Pancreas (tissue), 10 donors: ENCODE results near the gene ALDH1L2. TPM values are rescaled to one million over a fixed set of nuclear protein-coding genes. Genes with fewer than 3 reads are reported as not detected.

Experiments
- ATAC-seq, 4 donors: fragments of 200-7000 bp; cut with Tn5 transposase; one replicate each; pipeline versions ENCODE4 v1.8.0 to v1.9.1; 2020; ENCODE audit warnings: mild to moderate bottlenecking in 4 of 4, moderate library complexity in 4 of 4
- DNase-seq, 6 donors: peaks; one replicate each; pipeline ENCODE4 v3.0.0-alpha.2; 2020
- FAIRE-seq: peaks from 2 replicates; lab custom pipeline; 2012; peaks lifted over from hg19 to GRCh38; lab: Jason Lieb, UNC
- H3K27ac ChIP-seq, 4 donors: fragments of 200-600 bp; sonication (generic); 1 replicate in 3 of 4; 2 replicates in 1 of 4; pipeline versions ENCODE4 v1.5.0 to v1.8.0; 2020
- H3K27me3 ChIP-seq, 4 donors: fragments of 200-600 bp; one replicate each; pipeline ENCODE4 v1.8.0; 2021
- H3K36me3 ChIP-seq, 3 donors: fragments of 200-600 bp; sonication (generic) in 1 of 3; one replicate each; pipeline versions ENCODE4 v1.5.0 to v1.8.0; 2020 to 2021
- H3K4me1 ChIP-seq, 3 donors: fragments of 200-600 bp; one replicate each; pipeline ENCODE4 v1.8.0; 2021
- H3K4me3 ChIP-seq, 4 donors: fragments of 200-600 bp; sonication (generic) in 2 of 4; one replicate each; pipeline versions ENCODE4 v1.5.0 to v1.8.0; 2020 to 2021
- H3K9me3 ChIP-seq, 4 donors: fragments of 200-600 bp; one replicate each; pipeline ENCODE4 v1.8.0; 2021
- WGBS, 2 donors: extraction: QIAGEN DNeasy Blood & Tissue Kit; methylation state at CpG; one replicate each; pipeline ENCODE4 v1.1.7; 2013; 5-methylcytosine and 5-hydroxymethylcytosine counted together
- intact Hi-C, 3 donors: fragments of 100-400 bp; cut with DNase I; formaldehyde crosslinking; loops; one replicate each; pipeline versions ENCODE4 v1.11.1 to v1.14.2; 2022
- polyA plus RNA-seq, 2 donors: library from polyadenylated mRNA; stranded (reverse); fragments of 200-250 nt; gene quantifications; one replicate each; pipeline ENCODE4 v1.2.3, GENCODE V29; 2013
- total RNA-seq, 6 donors: library from RNA; stranded (reverse); fragmentation: NEBNext Ultra II Directional in 4 of 6; extraction: Animal tissue kit (Norgen Biotek cat#: 25700) in 4 of 6; gene quantifications; one replicate each; pipeline versions ENCODE4 v1.2.1 to v1.2.4, GENCODE V29; 2021 to 2023
- TF ChIP-seq, protein P1 (sequence below), 4 donors: fragments of 200-600 bp; sonication (generic) in 3 of 4; IDR thresholded peaks; one replicate each; pipeline versions ENCODE4 v1.5.0 to v1.8.0; 2021; ENCODE audit warnings: antibody characterized with exemption in 4 of 4
- donor health status: healthy with polysubstance abuse.
- donor health status: DM: no; HTN: no; CAD: no; lungs with moderate emphysema.
- donor health status: DM: no; HTN: no; CAD: no.
- donor health status: control.
- donor health status: control.
- donor health status: Bipolar disorder and iron deficiency.
- donor health status: DM: yes; HTN: yes; CAD: no.
- donor health status: DM: no; HTN: no; CAD: no.
- donor health status: DM: no; HTN: no; CAD: no.
- donor health status: DM: yes; HTN: yes; CAD: no.

The ALDH1L2 gene
- total RNA-seq, result 10 to 100 TPM; 32.2 to 90.9 (median 34.7) TPM
- 1 to 10 TPM; 6.0 TPM for polyA plus RNA-seq

DNA sequence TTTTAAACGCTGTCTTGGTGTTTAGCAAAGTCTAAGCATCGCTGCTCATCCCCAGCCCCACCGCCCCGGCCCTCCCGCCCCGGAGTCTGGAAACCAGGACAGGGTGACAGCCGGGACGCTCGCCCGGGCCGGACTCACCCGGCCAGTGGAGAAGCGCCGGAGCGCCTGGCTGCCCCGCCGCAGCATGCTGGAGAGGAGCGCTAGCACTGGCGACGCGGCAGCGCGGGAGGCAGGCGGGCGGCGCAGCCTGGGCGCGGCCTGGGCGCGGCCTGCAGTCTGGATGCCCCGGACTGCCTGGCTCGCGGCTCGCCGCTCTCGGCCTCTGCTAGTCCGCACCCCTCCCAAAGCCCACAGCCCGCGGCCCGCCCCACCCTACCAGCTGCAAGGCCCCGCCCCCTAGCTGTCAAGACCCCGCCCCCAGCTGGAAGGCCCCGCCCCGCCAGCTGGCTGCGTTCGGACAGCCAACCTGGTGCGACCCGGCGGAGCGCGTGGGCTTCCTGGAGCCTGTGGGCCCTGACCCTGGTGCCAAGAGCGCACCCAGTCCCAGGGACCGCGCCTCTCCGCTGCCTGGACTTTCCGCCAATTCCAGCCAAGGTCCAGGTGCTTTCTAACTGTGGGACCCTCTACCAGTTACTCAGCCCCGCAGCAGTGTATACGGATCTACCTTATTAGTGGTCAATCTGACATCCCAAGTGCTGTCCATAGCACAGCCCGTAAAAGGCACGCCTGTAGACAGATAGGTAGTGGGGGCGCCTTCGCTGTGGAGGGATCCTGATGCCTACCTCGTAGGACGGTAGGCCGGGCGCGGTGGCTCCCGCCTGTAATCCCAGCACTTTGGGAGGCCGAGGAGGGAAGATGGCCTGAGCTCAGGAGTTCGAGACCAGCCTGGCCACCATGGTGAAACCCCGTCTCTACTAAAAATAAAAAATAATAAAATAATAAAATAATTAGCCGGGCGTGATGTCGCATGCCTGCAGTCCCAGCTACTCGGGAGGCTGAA lies at the start of gene ALDH1L2:
Gene ALDH1L2 (minus strand): TSS at position 208 of the 1,000 bp plus-strand sequence. CDS start 22 bp downstream, at position 186.
- peak within 1 kb of the TSS; percentile 67 to 71 (median 70) for H3K27ac ChIP-seq
- TF ChIP-seq, protein P1, sequence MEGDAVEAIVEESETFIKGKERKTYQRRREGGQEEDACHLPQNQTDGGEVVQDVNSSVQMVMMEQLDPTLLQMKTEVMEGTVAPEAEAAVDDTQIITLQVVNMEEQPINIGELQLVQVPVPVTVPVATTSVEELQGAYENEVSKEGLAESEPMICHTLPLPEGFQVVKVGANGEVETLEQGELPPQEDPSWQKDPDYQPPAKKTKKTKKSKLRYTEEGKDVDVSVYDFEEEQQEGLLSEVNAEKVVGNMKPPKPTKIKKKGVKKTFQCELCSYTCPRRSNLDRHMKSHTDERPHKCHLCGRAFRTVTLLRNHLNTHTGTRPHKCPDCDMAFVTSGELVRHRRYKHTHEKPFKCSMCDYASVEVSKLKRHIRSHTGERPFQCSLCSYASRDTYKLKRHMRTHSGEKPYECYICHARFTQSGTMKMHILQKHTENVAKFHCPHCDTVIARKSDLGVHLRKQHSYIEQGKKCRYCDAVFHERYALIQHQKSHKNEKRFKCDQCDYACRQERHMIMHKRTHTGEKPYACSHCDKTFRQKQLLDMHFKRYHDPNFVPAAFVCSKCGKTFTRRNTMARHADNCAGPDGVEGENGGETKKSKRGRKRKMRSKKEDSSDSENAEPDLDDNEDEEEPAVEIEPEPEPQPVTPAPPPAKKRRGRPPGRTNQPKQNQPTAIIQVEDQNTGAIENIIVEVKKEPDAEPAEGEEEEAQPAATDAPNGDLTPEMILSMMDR (IDR thresholded peaks at IDR 0.05), result no peak

DNA sequence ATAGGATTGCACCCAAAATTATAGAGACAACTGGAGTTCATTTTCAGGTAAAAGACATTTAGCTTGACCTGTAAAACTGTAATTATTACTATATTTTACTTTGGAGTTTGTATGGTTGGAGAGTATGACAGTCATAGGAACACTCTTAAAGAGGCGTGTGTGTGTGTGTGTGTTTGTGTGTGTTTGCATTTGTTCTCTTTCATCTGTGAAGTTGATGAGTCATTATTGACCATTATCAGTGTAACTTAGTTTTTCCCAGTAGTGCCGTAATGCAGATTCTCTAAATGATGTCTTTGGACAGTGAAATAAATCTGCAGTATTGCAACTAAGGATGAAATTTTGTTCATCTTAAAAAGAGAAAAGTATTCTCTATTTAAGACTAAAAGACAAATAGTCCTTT lies 36.3 kb upstream of the ALDH1L2 start:
- ATAC-seq (peak in 1 of 4 donors; percentile 37), DNase-seq (no peak), FAIRE-seq (no peak)
- no peaks in the 10 kb centered on the region for H3K4me1 ChIP-seq
- no peak overlapping the region for H3K4me3 ChIP-seq
- intact Hi-C loops, result no loop called here
- H3K9me3 ChIP-seq, result no peaks in the 10 kb centered on the region
- H3K27me3 ChIP-seq, result no peaks in the 10 kb centered on the region
- no peak overlapping the region for H3K27ac ChIP-seq
- H3K36me3 ChIP-seq, result peaks cover 3 to 78% (median 32%) of the 10 kb centered on the region in 3 donors
- TF ChIP-seq, protein P1 (IDR thresholded peaks at IDR 0.05), result no peak
- 79 to 89% methylated on average over 2 of the region's 2 CpGs for WGBS, 2 donors

More for the DNA sequence above, at the start of gene ALDH1L2:
- Histone ChIP-seq H3K4me1 (peaks cover 0 to 11% (median 0%) of the 10 kb centered on the region in 3 donors), H3K9me3 (no peaks in the 10 kb centered on the region), H3K27me3 (no peaks in the 10 kb centered on the region), H3K36me3 (no peaks in the 10 kb centered on the region), H3K4me3 (peak within 1 kb of the TSS; percentile 44 to 80 (median 68))
- intact Hi-C loops, result no loop called here
- peak; percentile 91 to 98 (median 95) for DNase-seq
- peak; percentile 91 to 96 (median 95) for ATAC-seq
- no peak for FAIRE-seq
- 23% methylated on average over 75 of the region's 75 CpGs for WGBS, 2 donors

DNA sequence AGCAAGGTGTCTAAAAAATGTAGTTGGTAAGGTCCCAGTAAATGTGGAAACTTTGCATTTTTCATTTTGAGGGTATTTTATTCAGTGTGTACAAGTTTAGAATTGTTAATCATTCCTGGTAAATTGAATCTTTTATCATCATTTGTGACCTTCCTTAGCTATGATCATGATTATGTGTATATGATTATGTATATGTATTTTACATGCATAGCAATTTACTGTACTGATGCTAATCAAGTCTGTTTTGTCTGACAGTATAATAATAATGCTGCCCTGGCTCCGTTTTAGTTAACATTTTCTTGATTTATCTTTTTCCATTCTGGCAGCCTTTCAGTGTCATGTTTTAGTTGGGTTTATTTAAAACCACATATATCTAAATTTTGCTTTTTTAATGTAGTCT lies 32.7 kb upstream of the ALDH1L2 start:
- Histone ChIP-seq H3K9me3 (no peaks in the 10 kb centered on the region), H3K4me1 (no peaks in the 10 kb centered on the region), H3K27me3 (no peaks in the 10 kb centered on the region), H3K4me3 (no peak overlapping the region), H3K27ac (no peak overlapping the region), H3K36me3 (peaks cover 0 to 65% (median 32%) of the 10 kb centered on the region in 3 donors)
- FAIRE-seq (no peak), ATAC-seq (no peak), DNase-seq (no peak)
- intact Hi-C loops, result no loop called here
- TF ChIP-seq, protein P1 (IDR thresholded peaks at IDR 0.05), result no peak
- 67 to 83% methylated on average over 1 of the region's 1 CpG for WGBS, 2 donors

DNA sequence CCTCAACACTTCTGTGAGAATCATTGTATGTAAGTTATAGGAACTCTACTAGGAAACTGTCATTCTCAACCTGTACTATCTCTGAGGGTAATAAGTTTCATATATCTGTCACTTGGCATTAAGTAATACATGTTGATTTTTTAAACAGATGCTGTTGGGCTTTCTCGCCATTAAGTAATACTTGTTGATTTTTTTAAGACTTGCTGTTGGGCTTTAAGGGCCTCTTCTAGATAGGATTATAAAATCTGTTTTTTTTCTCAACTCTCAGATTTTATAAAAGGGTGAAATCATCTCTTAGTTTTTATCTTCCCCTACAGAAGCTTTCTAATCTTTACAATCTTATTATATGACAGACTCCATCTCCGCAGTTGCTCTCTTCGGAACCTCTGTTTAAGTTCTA lies 28.8 kb upstream of the ALDH1L2 start:
- Histone ChIP-seq H3K4me3 (no peak overlapping the region), H3K27ac (no peak overlapping the region), H3K4me1 (peaks cover 12 to 23% (median 17%) of the 10 kb centered on the region in 3 donors), H3K27me3 (no peaks in the 10 kb centered on the region), H3K36me3 (peaks cover 0 to 35% (median 17%) of the 10 kb centered on the region in 3 donors), H3K9me3 (no peaks in the 10 kb centered on the region)
- ATAC-seq, result no peak
- no peak for DNase-seq
- intact Hi-C loops, result no loop called here
- TF ChIP-seq, protein P1 (IDR thresholded peaks at IDR 0.05), result no peak
- FAIRE-seq, result no peak
- 89 to 92% methylated on average over 3 of the region's 3 CpGs for WGBS, 2 donors
